Ascending aorta (tissue), 2 donors: ENCODE results near the gene ZNF277. TPM values are rescaled to one million over a fixed set of nuclear protein-coding genes. Genes with fewer than 3 reads are reported as not detected.
"Not testable (repeated sequence)": the region's sequence is repeated elsewhere in the genome, so short reads cannot be mapped to it uniquely, and the experiment has no call there.

Experiments used
- DNase-seq, 2 donors: peaks; one replicate each; pipeline ENCODE4 v3.0.0-alpha.2; 2019; ENCODE audit warnings: low spot score in 2 of 2
- H3K27ac ChIP-seq, 2 donors: fragments of 200-600 bp; sonication (generic); one replicate each; pipeline ENCODE4 v1.5.1; 2016 to 2017; ENCODE audit warnings: mild to moderate bottlenecking in 1 of 2
- H3K27me3 ChIP-seq: fragments of 200-600 bp; sonication (generic); one replicate; pipeline ENCODE4 v1.5.1; 2017
- H3K36me3 ChIP-seq, 2 donors: fragments of 200-600 bp; sonication (generic); one replicate each; pipeline ENCODE4 v1.5.1; 2016
- H3K4me1 ChIP-seq, 2 donors: fragments of 200-600 bp; sonication (generic); one replicate each; pipeline ENCODE4 v1.5.1; 2016 to 2017; ENCODE audit warnings: mild to moderate bottlenecking in 1 of 2
- H3K4me3 ChIP-seq, 2 donors: fragments of 200-600 bp; sonication (generic); one replicate each; pipeline ENCODE4 v1.5.1; 2016 to 2017; ENCODE audit warnings: mild to moderate bottlenecking in 1 of 2
- H3K9me3 ChIP-seq, 2 donors: fragments of 200-600 bp; sonication (generic); one replicate each; pipeline ENCODE4 v1.5.1; 2016
- intact Hi-C: fragments of 100-400 bp; cut with DNase I; formaldehyde crosslinking; loops from one replicate; pipeline ENCODE4 v1.15.1; 2023
- total RNA-seq: library from RNA; depleted of rRNA; stranded (reverse); fragments of >200 nt; gene quantifications from one replicate; pipeline ENCODE4 v1.1.0, GENCODE V29; 2016
- TF ChIP-seq, protein P1 (sequence below), 3 experiments: fragments of 200-600 bp in 2 of 3; fragments of 450-650 bp in 1 of 3; sonication (generic) in 2 of 3; IDR thresholded peaks; one replicate each; pipeline ENCODE4 v1.5.1; 2016 to 2019; ENCODE audit warnings: antibody characterized with exemption in 3 of 3, mild to moderate bottlenecking in 1 of 3, moderate library complexity in 1 of 3

Gene ZNF277
- total RNA-seq, 1 donor from 2014 or later = 0.43 TPM

- H3K27ac ChIP-seq = no peak overlapping the region
- TF ChIP-seq, protein P1, sequence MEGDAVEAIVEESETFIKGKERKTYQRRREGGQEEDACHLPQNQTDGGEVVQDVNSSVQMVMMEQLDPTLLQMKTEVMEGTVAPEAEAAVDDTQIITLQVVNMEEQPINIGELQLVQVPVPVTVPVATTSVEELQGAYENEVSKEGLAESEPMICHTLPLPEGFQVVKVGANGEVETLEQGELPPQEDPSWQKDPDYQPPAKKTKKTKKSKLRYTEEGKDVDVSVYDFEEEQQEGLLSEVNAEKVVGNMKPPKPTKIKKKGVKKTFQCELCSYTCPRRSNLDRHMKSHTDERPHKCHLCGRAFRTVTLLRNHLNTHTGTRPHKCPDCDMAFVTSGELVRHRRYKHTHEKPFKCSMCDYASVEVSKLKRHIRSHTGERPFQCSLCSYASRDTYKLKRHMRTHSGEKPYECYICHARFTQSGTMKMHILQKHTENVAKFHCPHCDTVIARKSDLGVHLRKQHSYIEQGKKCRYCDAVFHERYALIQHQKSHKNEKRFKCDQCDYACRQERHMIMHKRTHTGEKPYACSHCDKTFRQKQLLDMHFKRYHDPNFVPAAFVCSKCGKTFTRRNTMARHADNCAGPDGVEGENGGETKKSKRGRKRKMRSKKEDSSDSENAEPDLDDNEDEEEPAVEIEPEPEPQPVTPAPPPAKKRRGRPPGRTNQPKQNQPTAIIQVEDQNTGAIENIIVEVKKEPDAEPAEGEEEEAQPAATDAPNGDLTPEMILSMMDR (IDR thresholded peaks at IDR 0.05) = no peak
- H3K27me3 ChIP-seq = no peaks in the 10 kb centered on the region
- intact Hi-C loops = no loop called here
- no peak for DNase-seq
- H3K4me1 ChIP-seq = no peaks in the 10 kb centered on the region
- H3K9me3 ChIP-seq = no peaks in the 10 kb centered on the region
- no peak overlapping the region for H3K4me3 ChIP-seq
- no peaks in the 10 kb centered on the region for H3K36me3 ChIP-seq
Measured at GRCh38 chr7:112300831-112301407, 94.4 kb downstream of the ZNF277 start.

- intact Hi-C loops = no loop called here
- no peak for DNase-seq
- Histone ChIP-seq H3K4me1 (no peaks in the 10 kb centered on the region), H3K4me3 (no peak overlapping the region), H3K9me3 (no peaks in the 10 kb centered on the region), H3K36me3 (no peaks in the 10 kb centered on the region), H3K27ac (no peak overlapping the region), H3K27me3 (no peaks in the 10 kb centered on the region)
- TF ChIP-seq, protein P1 (IDR thresholded peaks at IDR 0.05) = no peak
Measured at GRCh38 chr7:112302566-112302965, 96.1 kb downstream of the ZNF277 start.

GRCh38 chr7:112306903-112307302 lies 100.4 kb downstream of the ZNF277 start:
- Histone ChIP-seq H3K27ac (no peak overlapping the region), H3K4me1 (no peaks in the 10 kb centered on the region), H3K27me3 (no peaks in the 10 kb centered on the region), H3K9me3 (no peaks in the 10 kb centered on the region), H3K36me3 (peaks cover 0 to 8% of the 10 kb centered on the region in 2 donors), H3K4me3 (no peak overlapping the region)
- intact Hi-C loops = no loop called here
- no peak for DNase-seq
- TF ChIP-seq, protein P1 (IDR thresholded peaks at IDR 0.05) = no peak

DNA sequence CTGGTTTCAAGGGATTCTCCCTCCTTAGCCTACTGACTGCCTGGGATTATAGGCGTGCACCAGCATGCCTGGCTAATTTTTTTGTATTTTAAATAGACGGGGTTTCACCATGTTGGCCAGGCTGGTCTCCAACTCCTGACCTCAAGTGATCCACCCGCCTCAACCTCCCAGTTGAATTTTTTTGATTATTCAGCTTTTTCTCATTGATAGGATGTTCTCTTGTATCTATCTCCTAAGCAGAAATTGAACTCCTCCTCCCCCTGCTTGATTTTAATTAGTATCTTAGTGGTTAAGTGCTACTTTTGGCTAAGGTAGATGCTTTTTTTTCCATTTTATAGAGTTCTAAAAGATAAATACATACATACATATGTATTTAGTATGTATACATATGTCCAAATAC lies 101.0 kb downstream of the ZNF277 start:
- TF ChIP-seq, protein P1 (IDR thresholded peaks at IDR 0.05) = no peak
- Histone ChIP-seq H3K27ac (no peak overlapping the region), H3K9me3 (no peaks in the 10 kb centered on the region), H3K36me3 (peaks cover 0 to 8% of the 10 kb centered on the region in 2 donors), H3K4me1 (no peaks in the 10 kb centered on the region), H3K27me3 (no peaks in the 10 kb centered on the region), H3K4me3 (no peak overlapping the region)
- intact Hi-C loops = no loop called here
- no peak for DNase-seq

- no peak overlapping the region for H3K27ac ChIP-seq
- TF ChIP-seq, protein P1 (IDR thresholded peaks at IDR 0.05) = no peak
- no peak for DNase-seq
- no peak overlapping the region for H3K4me3 ChIP-seq
- no peaks in the 10 kb centered on the region for H3K9me3 ChIP-seq
- intact Hi-C loops = no loop called here
- no peaks in the 10 kb centered on the region for H3K4me1 ChIP-seq
- peaks cover 0 to 8% of the 10 kb centered on the region in 2 donors for H3K36me3 ChIP-seq
- no peaks in the 10 kb centered on the region for H3K27me3 ChIP-seq
Measured at GRCh38 chr7:112308974-112309373, 102.5 kb downstream of the ZNF277 start.

GRCh38 chr7:112316803-112317202 lies 110.3 kb downstream of the ZNF277 start:
- intact Hi-C loops, H3K4me1 ChIP-seq, H3K4me3 ChIP-seq, H3K9me3 ChIP-seq, H3K27me3 ChIP-seq, H3K27ac ChIP-seq, DNase-seq: not testable (repeated sequence)
- peaks cover 8 to 31% of the 10 kb centered on the region in 2 donors for H3K36me3 ChIP-seq
